SHP77 treated with DMSO at 0.1 percent for 48 hours (cell line): Measurements from ENCODE around the gene ANP32B.
"Not testable (repeated sequence)": the region's sequence is repeated elsewhere in the genome, so short reads cannot be mapped to it uniquely, and the experiment has no call there.

Source experiments
- DNase-seq: peaks from one replicate; lab custom pipeline; 2025; lab: John Stamatoyannopoulos, UW

Gene ANP32B

GRCh38 chr9:97963232-97963631 is 19.9 kb upstream of the ANP32B start:
- DNase-seq, result no peak

GRCh38 chr9:97964901-97965300 is 18.2 kb upstream of the ANP32B start:
- DNase-seq, result no peak

- no peak for DNase-seq
Measured at GRCh38 chr9:97966493-97966892, 16.6 kb upstream of the ANP32B start.

DNA sequence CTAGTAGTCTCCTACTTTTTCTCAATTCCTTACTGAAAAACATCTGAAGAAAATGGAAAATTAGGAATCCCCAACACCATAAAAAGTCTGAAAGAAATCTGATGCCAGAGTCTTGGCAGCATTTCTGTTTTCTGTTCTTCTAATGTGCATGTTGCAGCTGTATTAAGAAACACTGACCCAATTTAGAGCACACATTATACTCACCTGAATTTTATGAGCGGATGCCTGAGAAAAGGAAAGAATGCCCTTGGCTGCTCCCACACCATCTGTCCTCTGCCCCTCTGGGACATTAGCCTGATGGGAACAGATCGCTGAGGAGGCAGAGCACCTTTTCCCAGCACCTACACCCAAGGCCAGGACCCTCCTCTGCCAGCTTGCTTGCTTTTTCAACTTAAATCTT is 14.1 kb upstream of the ANP32B start:
- DNase-seq, result no peak

DNA sequence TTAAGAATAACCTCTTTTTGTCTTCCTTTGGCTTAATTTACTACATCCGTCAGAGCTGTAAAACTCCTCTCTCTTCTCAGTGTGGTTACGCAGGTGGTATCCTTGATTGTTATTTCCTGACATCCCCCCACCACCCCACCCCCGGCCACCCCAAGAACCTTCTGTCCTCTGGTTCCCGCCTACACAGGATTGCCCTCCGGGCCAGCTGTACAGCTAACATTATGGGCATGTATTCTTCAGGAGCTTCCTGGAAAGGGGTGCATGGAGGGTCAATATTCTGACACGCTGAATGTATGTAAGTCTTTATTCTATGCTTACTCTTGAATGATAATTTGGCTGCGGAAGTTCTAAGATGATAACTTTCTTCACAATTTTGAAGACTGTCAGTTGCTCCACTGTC is 13.0 kb upstream of the ANP32B start:
- no peak for DNase-seq

GRCh38 chr9:97972753-97973152 is 10.4 kb upstream of the ANP32B start:
- no peak for DNase-seq

- DNase-seq, result no peak
Measured at GRCh38 chr9:97975376-97975775, 7.8 kb upstream of the ANP32B start.

DNA sequence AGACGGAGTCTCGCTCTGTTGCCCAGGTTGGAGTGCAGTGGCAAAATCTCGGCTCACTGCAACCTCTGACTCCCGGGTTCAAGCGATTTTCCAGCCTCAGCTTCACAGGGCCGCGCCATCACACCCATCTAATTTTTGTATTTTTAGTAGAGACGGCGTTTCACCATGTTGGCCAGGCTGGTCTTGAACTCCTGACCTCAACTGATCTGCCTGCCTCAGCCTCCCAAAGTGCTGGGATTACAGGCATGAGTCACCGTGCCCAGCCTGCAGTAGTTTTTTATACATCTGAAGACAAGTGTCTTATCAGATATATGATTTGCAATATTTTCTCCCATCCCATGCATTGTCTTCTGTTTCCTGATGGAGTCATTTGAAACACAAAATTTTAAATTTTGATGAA is 6.5 kb upstream of the ANP32B start:
- not testable (repeated sequence) for DNase-seq

GRCh38 chr9:97978371-97979130 is 4.6 kb upstream of the ANP32B start:
- no peak for DNase-seq

- DNase-seq, result no peak
Measured at GRCh38 chr9:97979788-97980478, 3.2 kb upstream of the ANP32B start.

DNA sequence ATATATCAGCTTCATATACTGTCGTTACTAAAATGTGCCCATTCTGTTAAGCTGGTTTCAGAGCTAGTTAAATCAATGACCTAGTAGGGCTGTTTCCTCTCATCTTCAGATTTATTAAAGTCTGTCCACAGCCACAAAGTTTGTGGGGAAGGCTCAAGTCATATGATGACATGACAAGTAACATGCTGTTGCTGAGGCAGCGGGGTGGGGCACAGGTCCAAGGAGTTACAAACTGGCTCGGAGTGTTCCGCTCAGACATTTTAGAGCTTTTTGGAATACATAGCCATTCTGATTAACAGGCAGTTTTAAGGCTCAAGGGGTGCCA is 2.7 kb upstream of the ANP32B start:
- no peak for DNase-seq

DNA sequence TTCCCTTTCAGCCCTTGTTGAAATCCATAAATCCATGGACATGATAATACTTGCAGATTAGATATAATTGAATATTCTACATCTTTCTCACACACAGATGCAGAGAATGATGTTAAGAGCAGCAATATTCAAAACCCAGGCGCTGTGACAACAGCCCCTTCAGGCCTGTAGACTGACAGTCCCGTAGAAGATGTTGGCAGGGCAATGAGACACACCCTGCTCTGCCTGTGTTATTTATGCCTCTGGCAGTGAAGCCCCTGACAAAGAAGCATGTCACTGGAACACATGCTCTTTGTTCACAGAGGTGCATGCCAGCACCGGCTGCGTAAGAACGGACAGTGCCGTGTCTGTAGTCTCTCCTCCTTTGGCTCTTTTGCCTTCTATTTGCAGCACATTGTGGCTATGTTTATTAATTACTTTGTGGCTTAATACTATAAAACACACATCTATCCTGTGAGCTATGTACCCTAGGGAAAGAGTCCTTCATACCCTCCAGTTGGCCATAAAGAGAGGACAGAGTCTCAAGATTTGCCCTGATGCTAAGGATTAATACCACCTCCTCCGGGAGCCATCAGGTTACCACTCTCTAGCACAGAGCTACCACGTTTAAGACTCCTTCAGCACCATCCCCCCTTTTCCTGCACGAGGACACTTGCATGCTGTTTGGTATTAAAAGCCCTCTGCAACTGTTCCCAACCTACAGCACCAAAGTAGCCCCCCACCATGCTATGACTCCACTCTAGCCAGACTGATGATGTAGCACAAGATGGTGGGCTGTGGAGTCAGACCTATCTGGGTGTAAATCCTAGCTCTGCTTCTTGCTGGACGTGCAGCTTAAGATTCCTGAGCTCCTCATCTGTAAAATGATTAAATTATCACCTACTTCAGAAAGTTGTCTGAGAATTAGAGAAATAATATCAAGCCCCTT is 2.0 kb upstream of the ANP32B start:
- DNase-seq, result no peak

DNA sequence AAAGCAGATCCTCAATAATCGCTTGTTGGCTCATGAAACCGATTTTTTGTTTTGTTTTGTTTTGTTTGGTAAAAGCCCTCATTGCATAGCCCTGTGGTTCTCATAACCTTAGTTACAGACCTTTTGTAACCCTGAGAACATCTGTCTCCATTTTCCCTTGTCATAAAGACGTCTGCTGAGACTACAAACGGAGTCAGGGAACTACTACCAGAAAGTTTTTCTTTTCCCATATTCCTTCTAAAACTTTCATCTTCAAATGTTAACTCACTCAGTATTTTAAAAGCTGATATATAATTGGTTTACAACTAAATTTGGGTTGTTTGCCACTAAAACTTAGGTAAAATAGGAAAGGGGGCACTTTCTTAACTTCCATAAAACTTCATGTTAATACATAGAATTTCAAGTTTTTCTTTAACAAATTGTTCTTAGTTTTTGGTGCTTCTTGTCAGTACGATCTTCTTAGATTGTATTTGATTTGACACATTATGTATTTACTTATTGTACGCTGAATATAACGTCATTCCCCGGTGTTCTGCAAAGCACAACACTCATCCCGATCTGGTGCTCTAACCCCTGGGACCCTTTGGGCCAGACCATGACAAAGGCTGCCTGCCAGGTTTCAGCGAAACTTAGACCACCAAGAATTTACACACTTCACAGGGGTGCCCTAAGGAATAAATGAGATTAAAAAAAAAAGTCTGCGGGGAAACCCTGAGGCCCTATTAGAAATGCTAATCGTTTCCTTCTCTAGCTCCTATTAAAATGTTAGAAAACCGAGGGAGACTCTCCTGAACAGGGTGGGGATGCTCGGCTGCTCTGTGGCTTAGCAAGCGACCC is 1.1 kb upstream of the ANP32B start:
- no peak for DNase-seq

DNA sequence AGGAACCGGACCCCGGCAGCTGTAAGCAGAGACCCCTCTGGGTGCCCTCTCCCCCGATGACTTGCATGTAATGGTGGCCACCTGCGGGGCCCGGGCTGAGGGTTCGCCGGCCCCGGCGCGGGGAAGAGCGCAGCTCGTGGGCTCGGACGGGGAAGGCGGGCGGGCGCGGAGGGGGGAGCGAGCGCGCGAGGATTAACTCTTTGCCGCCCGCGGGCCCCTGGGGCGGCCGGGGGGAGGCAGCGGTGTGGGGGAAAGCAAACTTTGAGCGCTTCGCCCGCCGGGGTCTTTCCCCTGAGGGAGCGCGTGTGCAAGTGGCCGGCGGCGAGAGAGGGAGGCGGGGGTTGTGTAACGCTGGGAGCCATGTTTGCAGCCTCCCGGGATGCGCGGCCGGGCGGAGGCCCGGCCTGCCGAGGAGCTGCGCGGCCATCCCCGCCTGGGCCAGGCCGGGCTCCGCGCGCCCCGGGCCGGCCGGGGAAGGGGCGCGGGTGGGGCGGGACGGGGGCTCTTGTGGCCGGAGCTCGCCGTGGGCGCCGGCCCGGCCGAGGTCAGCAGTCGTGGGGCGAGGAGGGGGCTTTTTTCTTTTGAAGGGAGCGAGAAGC is 547 bp downstream of the ANP32B start:
- DNase-seq, result no peak

GRCh38 chr9:97984188-97985057 is 1.3 kb downstream of the ANP32B start:
- DNase-seq, result no peak

DNA sequence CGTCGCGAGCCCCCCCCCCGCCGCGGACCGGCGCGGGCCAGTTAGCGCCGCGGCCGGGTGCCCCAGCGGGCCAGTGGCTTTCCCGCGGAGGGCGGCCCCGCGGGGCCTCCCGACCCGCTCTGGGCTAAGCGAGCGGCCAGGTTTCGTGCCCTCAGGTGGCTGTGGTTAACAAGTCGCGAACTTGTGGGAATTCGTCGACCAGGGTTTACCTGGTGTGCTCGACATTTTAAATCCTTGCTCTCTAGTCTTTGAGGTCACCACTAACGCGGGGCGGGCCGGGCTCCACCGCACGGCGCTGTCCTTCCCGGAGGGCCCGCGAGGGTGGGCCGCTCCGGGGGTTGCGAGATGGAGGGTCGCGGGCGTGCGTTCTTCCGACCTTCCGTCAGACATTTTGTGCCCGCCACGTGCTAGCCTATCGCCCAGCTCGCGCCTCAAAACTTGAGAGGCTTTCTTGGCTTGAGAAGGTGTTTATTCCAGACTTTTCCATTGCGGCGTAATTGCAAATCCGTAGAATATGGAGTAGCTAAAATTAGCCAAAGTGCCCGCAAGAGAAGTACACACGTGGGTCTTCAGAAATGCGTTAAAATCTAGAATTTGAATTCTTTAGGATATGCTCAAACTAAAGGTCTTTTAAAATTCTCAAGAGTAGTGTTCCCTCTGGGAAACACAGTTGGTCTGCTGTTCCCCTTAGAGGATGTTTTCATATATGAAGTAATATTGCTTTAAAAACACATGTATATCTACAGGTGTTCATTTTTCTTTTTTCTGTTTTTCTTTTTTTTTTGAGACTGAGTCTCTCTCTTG is 2.1 kb downstream of the ANP32B start:
- no peak for DNase-seq

- no peak for DNase-seq
Measured at GRCh38 chr9:97987487-97987886, 4.3 kb downstream of the ANP32B start.

DNA sequence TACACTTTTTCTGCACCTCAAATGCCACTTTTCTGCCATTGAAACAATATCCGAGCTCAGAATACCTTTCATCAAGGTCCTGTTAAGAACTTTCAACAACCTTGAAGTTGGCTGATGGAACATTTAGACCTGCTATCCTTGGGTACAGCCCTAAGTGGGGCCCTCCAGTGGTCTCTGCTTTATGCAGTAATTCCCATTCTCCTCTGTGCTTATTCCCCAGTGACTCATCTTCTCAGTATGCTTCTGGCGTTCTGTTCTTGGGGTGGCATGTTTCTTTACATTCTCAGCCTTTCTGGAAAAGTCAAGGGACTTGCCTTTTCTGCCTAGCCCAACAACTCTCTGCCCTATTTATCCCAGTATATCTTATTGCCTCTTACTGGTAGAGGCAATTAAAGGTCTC is 7.1 kb downstream of the ANP32B start:
- DNase-seq, result no peak

DNA sequence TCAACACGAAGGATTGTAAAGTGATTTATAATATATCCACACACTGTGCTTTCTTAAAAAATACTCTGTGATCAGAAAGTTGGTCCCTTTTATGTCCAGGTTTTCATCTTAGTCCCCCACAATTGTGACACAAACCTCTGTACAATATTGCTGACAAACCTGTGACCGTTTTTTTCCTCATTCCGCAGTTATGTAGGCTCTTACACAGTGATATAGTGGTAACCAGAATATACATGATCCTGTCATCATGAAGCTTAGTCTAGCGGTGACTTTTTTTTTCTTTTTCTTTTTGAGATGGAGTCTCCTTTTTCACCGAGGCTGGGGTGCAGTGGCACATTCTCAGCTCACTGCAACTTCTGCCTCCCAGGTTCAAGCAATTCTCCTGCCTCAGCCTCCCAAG is 8.7 kb downstream of the ANP32B start:
- DNase-seq, result no peak

DNA sequence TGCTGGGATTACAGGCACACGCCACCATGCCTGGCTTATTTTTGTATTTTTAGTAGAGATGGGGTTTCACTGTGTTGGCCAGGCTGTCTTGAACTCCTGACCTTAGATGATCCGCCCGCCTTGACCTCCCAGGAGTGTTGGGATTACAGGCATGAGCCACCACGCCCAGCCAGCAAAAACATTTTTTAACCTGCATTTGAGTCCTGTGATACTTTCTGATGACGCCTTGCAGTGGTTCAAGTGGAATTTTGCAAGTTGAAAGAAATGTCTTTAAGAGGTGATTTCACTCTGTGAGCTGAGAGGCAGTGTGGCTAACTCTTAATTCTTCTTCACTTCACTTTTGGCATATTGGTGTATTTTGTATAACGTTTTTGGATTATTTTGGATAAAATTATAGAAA is 9.1 kb downstream of the ANP32B start:
- DNase-seq, result no peak
